Activated gamma-delta T cell (primary cell): Measurements from ENCODE around the gene SCAF1.

Experiments used
- DNase-seq: peaks from one replicate; lab custom pipeline; 2025; lab: John Stamatoyannopoulos, UW

The SCAF1 gene

GRCh38 chr19:49685845-49686332 is 43.9 kb downstream of the SCAF1 start:
- DNase-seq = no peak

GRCh38 chr19:49686503-49687088 is 44.6 kb downstream of the SCAF1 start:
- no peak for DNase-seq

DNA sequence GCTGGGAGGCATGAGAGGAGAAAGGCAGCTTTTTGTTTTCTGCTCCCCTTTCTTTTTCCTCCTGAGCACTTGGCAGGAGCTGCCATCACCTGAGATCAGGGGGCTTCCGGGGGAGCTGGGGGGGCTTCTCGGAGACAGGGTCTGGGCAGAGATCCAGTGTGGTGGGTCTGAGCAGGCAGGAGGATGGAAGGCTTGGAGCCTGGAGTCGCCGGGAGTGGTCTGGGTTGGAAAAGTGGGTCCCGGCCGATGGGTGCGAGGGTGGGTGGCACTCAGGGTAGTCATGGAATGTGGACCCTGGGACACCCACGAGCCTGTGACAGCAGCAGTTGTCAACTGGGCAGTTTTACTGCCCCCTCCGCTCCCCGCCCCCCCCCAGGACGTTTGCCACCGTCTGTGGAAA is 45.1 kb downstream of the SCAF1 start:
- no peak for DNase-seq

- DNase-seq = no peak
Observed at GRCh38 chr19:49687566-49688316, 45.7 kb downstream of the SCAF1 start.

- no peak for DNase-seq
Observed at GRCh38 chr19:49688531-49689132, 46.6 kb downstream of the SCAF1 start.

DNA sequence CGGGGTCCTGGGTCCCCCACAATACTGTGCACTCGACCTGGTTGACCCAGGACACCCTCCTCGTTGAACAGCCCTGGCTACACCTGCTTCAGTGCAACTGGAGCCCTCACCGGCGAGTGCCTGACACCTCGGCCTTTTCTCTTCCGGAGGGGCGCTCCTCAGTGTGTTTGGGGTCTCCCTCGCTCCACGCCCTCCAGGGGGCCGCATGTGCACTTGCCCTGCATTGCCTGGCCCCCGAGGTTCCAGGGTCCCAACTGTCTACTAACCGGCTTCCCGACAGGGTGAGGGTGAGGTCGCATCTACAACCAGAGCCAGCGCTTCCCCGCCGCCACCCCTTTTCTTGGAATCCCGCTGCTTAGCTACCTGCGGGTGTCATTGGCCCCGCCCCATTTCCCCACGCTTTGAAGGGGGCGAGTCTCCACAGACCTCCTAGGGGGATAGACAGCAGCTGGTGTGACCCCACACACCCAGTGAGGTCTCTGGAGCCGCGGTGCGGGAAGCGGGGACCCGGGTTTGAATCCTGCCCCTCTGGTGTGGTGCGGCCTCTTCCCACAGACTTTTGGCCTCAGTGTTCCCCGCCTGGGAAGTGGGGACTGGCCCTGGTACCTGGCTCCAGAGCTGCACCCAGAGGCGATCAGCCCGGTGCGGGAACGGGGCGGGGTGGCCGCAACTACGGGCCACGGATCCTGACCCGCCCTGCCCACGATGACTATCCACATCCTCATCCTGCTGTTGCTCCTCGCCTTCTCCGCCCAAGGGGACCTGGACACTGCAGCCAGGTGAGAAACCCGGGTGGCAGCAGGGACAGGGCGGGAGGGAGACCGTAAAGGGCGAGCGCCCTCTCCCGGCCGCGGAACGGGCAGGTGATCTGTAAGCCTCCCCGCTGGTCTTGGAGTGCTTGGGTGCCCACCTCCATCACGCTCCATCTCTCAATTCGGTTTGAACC is 47.4 kb downstream of the SCAF1 start, which contains the start of gene ADM5:
Gene ADM5, plus strand, starts transcription at position 462 of the 946 bp plus-strand sequence. Its CDS starts 244 bp downstream, at position 706.
- DNase-seq = no peak

DNA sequence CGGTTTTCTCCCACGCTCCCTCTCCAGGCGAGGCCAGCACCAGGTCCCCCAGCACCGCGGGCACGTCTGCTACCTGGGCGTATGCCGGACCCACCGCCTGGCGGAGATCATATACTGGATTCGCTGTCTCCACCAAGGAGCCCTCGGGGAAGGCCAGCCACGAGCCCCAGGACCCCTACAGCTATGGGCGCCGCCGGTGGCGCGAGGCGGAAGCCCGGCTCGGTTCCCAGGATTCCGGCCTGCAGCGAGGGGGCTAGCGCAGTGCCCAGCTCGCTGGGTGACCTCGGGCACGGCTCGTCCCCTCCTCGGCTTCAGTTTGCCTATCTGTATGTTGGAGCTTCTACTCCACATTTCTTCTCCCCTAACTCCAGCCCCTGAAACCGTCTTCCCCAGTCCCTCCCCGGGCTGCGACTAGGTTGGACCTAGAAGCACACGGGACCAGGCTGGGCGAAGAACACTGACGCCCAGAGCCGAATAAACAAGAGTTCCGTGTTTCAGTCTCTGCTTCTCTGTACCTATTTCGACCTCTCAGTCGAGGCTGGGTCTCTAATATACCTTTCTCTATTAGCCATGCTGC is 48.2 kb downstream of the SCAF1 start:
- no peak for DNase-seq

DNA sequence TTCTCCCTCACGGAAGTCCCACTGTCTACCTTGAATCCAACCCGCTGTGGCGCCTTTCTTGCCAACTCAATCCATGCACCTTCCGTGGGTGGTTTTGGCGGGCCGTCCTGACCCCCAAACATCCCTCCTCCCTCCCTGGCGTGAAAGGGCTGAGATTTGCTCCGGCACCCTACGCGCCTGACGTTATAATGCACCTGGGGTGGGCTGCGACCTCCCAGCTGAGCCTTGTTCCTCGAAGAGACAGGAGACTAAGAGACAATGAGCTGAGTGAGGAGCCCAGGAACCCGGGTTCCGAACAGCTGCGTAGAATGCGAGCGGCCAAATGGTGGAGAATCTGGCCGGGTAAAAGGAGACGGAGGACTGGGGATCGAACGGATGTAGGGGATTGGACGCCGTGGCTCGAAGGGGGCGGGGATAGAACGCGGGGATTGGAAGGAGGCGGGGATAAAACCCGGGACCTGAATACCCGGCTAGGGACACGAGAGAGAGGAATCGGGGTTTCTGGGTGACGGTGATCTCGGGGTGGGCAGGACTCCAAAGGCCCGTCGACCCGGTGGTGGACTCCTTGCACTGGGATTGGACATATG is 48.7 kb downstream of the SCAF1 start, which contains the start of gene CPT1C:
Gene CPT1C, plus strand, starts transcription at position 461 of the 587 bp plus-strand sequence. CDS start 1,137 bp downstream, outside the sequence.
- no peak for DNase-seq

- DNase-seq = no peak
Observed at GRCh38 chr19:49691243-49692146, 49.5 kb downstream of the SCAF1 start.

GRCh38 chr19:49692147-49692506 is 50.1 kb downstream of the SCAF1 start:
- DNase-seq = no peak

- DNase-seq = no peak
Observed at GRCh38 chr19:49696115-49696514, 54.1 kb downstream of the SCAF1 start.

- no peak for DNase-seq
Observed at GRCh38 chr19:49696865-49697264, 54.9 kb downstream of the SCAF1 start.

DNA sequence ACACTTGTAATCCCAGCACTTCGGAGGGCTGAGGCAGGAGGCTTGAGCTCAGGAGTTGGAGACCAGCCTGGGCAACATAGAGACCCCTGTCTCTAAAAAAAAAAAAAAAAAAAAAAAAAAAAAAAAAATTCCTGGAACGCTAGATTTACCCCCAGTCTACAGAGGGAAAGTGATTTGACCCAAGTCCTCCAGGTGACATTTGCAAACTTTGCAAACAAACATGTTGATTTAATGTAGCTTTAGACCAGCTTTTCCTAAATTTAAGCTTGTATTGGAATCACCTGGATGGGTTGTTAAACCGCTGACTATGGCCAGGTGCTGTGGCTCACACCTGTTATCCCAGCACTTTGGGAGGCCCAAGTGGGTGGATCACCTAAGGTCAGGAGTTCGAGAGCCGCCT is 57.4 kb downstream of the SCAF1 start:
- DNase-seq = no peak

DNA sequence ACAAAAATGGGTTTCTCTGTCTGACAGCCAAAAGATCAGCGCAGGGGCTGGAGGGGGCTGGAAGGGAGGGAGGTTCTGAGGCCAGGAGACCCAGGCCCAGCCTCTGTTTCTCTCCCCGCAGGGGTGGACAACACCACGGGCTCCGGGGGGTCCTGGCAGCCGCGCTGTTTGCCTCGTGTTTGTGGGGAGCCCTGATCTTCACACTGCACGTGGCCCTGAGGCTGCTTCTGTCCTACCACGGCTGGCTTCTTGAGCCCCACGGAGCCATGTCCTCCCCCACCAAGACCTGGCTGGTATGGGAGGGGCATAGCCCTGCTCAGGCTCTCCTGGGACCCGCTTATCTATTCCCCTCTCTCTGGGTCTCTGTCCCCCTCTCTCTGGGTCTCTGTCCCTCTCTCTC is 58.6 kb downstream of the SCAF1 start:
- DNase-seq = no peak

DNA sequence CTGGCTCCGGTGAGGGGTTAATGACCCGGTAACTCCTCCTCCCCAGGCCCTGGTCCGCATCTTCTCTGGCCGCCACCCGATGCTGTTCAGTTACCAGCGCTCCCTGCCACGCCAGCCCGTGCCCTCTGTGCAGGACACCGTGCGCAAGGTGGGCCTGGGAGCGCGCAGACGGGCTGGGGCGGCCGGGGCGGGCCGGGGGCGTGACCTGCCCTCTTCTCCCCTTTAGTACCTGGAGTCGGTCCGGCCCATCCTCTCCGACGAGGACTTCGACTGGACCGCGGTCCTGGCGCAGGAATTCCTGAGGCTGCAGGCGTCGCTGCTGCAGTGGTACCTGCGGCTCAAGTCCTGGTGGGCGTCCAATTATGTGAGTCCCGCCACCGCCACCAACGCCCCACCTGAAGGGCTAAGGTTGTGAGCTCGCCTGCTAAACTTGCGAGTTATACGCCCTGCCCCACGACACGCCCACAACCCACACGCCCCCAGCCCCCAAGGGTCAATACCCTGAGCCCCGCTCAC is 59.3 kb downstream of the SCAF1 start:
- DNase-seq = no peak

GRCh38 chr19:49704888-49705642 is 63.1 kb downstream of the SCAF1 start:
- DNase-seq = no peak

DNA sequence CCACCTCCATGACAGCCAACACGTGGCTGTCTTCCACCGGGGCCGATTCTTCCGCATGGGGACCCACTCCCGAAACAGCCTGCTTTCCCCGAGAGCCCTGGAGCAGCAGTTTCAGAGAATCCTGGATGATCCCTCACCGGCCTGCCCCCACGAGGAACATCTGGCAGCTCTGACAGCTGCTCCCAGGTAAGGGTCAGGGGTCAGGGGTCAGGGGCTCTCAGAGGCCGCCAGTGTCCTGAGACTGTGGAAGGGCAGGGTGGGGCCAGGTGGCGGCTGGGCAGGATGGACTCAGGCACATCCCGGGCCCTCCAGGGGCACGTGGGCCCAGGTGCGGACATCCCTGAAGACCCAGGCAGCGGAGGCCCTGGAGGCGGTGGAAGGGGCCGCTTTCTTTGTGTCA is 63.9 kb downstream of the SCAF1 start:
- no peak for DNase-seq
